PC-9 (cell line): Measurements from ENCODE around the gene ANO4. TPM values are rescaled to one million over a fixed set of nuclear protein-coding genes. Genes with fewer than 3 reads are reported as not detected.

Experiments
- BruUV-seq: library from RNA; stranded (reverse); fragments of 400-500 nt; replicated peaks from 2 replicates; lab custom pipeline; 2021; lab: Mats Ljungman, UMichigan
- CTCF ChIA-PET: fragments of 300-600 bp; sonication (Branson Sonifier 250); formaldehyde crosslinking; loops from one replicate; lab custom pipeline; 2022; ENCODE audit warnings: antibody characterized with exemption; lab: Charles Lee
- POLR2A ChIA-PET: fragments of 300-600 bp; sonication (Branson Sonifier 250); formaldehyde crosslinking; loops from one replicate; lab custom pipeline; 2022; ENCODE audit warnings: antibody characterized with exemption; ENCODE audit not compliant: unreplicated experiment; lab: Charles Lee
- DNase-seq, 2 experiments: peaks; one replicate each; pipeline versions ENCODE4 v3.0.0 to v3.0.0-alpha.2; 2015 to 2022; ENCODE audit warnings: mixed read lengths in 1 of 2
- H2AFZ ChIP-seq: fragments of 200-600 bp; sonication (generic); 2 replicates; pipeline ENCODE4 v1.8.1; 2017; ENCODE audit warnings: antibody characterized with exemption
- H3F3A ChIP-seq: fragments of 200-600 bp; sonication (generic); 2 replicates; pipeline ENCODE4 v1.8.1; 2017; ENCODE audit warnings: antibody characterized with exemption, mild to moderate bottlenecking, low read depth; ENCODE audit not compliant: insufficient read depth
- H3K27ac ChIP-seq: fragments of 200-600 bp; sonication (generic); 2 replicates; pipeline ENCODE4 v1.6.1; 2016; ENCODE audit warnings: mixed run types
- H3K27me3 ChIP-seq: fragments of 200-600 bp; sonication (generic); 2 replicates; pipeline ENCODE4 v1.6.1; 2016; ENCODE audit warnings: low read depth, mixed run types; ENCODE audit not compliant: insufficient read depth
- H3K36me3 ChIP-seq: fragments of 200-600 bp; sonication (generic); 2 replicates; pipeline ENCODE4 v1.6.1; 2016; ENCODE audit warnings: low read depth, mixed run types
- H3K4me1 ChIP-seq: fragments of 200-600 bp; sonication (generic); replicated peaks from 2 replicates; pipeline ENCODE4 v1.6.1; 2016; ENCODE audit warnings: mixed run types; ENCODE audit not compliant: insufficient read depth
- H3K4me2 ChIP-seq: fragments of 200-600 bp; sonication (generic); 2 replicates; pipeline ENCODE4 v1.6.1; 2017; ENCODE audit warnings: mixed run types
- H3K4me3 ChIP-seq: fragments of 200-600 bp; sonication (generic); 2 replicates; pipeline ENCODE4 v1.6.1; 2016; ENCODE audit warnings: mixed run types
- H3K79me2 ChIP-seq: fragments of 200-600 bp; sonication (generic); 2 replicates; pipeline ENCODE4 v1.6.1; 2017; ENCODE audit warnings: low read depth, mixed run types
- H3K9me2 ChIP-seq: fragments of 200-600 bp; sonication (generic); 2 replicates; pipeline ENCODE4 v1.8.1; 2017; ENCODE audit warnings: mild to moderate bottlenecking; ENCODE audit not compliant: insufficient read depth
- H3K9me3 ChIP-seq: fragments of 200-600 bp; sonication (generic); 2 replicates; pipeline ENCODE4 v1.8.1; 2016; ENCODE audit warnings: low read depth; ENCODE audit not compliant: insufficient read depth
- H4K20me1 ChIP-seq: fragments of 200-600 bp; sonication (generic); 2 replicates; pipeline ENCODE4 v1.8.1; 2017; ENCODE audit not compliant: insufficient read depth
- CTCF ChIP-seq: fragments of 200-600 bp; sonication (generic); conservative IDR thresholded peaks from 2 replicates; pipeline ENCODE4 v1.6.1; 2017; ENCODE audit warnings: mixed run types, antibody characterized with exemption, mild to moderate bottlenecking, moderate library complexity
- EZH2 ChIP-seq: fragments of 200-600 bp; sonication (generic); IDR thresholded peaks from 2 replicates; pipeline ENCODE4 v1.8.0; 2017; ENCODE audit warnings: antibody characterized with exemption, low read depth
- intact Hi-C: fragments of 100-400 bp; cut with micrococcal nuclease; formaldehyde crosslinking; loops from one replicate; pipeline ENCODE4 v1.10.0; 2022; ENCODE audit not compliant: unreplicated experiment
- total RNA-seq: library from RNA; stranded (reverse); gene quantifications from 2 replicates; pipeline ENCODE4 v1.2.3, GENCODE V29; 2021

Gene ANO4
- total RNA-seq, 1 experiment from 2014 or later: not detected

- Histone ChIP-seq H3K9me2 (no peaks in the 10 kb centered on the region), H3K27ac (no peak overlapping the region), H3K79me2 (no peaks in the 10 kb centered on the region), H3K27me3 (peaks cover 23% of the 10 kb centered on the region), H3K4me3 (no peak overlapping the region), H4K20me1 (no peaks in the 10 kb centered on the region), H3K36me3 (no peaks in the 10 kb centered on the region), H3K4me1 (no peaks in the 10 kb centered on the region), H3K4me2 (no peak overlapping the region), H2AFZ (no peak overlapping the region), H3K9me3 (no peaks in the 10 kb centered on the region), H3F3A (no peaks in the 10 kb centered on the region)
- ChIA-PET CTCF (no interaction called here), POLR2A (no interaction called here)
- no peak for TF ChIP-seq EZH2
- no peak for TF ChIP-seq CTCF
- BruUV-seq: no TSS peak
- intact Hi-C loops: no loop called here
- DNase-seq: no peak
These were observed 377.7 kb downstream of the ANO4 start for GRCh38 chr12:101172316-101172715.

- H3K4me1 ChIP-seq: no peaks in the 10 kb centered on the region
- H3F3A ChIP-seq: no peaks in the 10 kb centered on the region
- no peak for TF ChIP-seq EZH2
- TF ChIP-seq CTCF: no peak
- H3K36me3 ChIP-seq: no peaks in the 10 kb centered on the region
- intact Hi-C loops: no loop called here
- H4K20me1 ChIP-seq: no peaks in the 10 kb centered on the region
- peaks cover 23% of the 10 kb centered on the region for H3K27me3 ChIP-seq
- no peaks in the 10 kb centered on the region for H3K79me2 ChIP-seq
- H3K4me2 ChIP-seq: no peak overlapping the region
- no peak overlapping the region for H2AFZ ChIP-seq
- ChIA-PET POLR2A (no interaction called here), CTCF (no interaction called here)
- DNase-seq: no peak
- H3K27ac ChIP-seq: no peak overlapping the region
- H3K9me3 ChIP-seq: no peaks in the 10 kb centered on the region
- H3K4me3 ChIP-seq: no peak overlapping the region
- no peaks in the 10 kb centered on the region for H3K9me2 ChIP-seq
- BruUV-seq: no TSS peak
These were observed 378.7 kb downstream of the ANO4 start for GRCh38 chr12:101173197-101173749.

GRCh38 chr12:101174541-101174940, 380.0 kb downstream of the ANO4 start:
- no peaks in the 10 kb centered on the region for H3K9me2 ChIP-seq
- BruUV-seq: no TSS peak
- intact Hi-C loops: no loop called here
- H3K9me3 ChIP-seq: no peaks in the 10 kb centered on the region
- POLR2A ChIA-PET: no interaction called here
- no peak overlapping the region for H3K4me3 ChIP-seq
- H3K36me3 ChIP-seq: no peaks in the 10 kb centered on the region
- no peak overlapping the region for H2AFZ ChIP-seq
- no peaks in the 10 kb centered on the region for H3K79me2 ChIP-seq
- no peak overlapping the region for H3K4me2 ChIP-seq
- H3F3A ChIP-seq: no peaks in the 10 kb centered on the region
- CTCF ChIA-PET: no interaction called here
- no peak overlapping the region for H3K27ac ChIP-seq
- DNase-seq: no peak
- peaks cover 23% of the 10 kb centered on the region for H3K27me3 ChIP-seq
- H3K4me1 ChIP-seq: no peaks in the 10 kb centered on the region
- no peaks in the 10 kb centered on the region for H4K20me1 ChIP-seq
- TF ChIP-seq CTCF: no peak
- no peak for TF ChIP-seq EZH2

Other genes with a start within 250 kb of the ANO4 start
- gene GAS2L3, start 221.1 kb upstream of the ANO4 start, total RNA-seq: 28.6 and 31.9 TPM in 2 replicates